HG03460 (cell line): Measurements from ENCODE around the gene CIB4.

Experiments
- ATAC-seq: cut with Tn5 transposase; IDR thresholded peaks from one replicate; pipeline ENCODE4 v1.9.1; 2021; ENCODE audit not compliant: unreplicated experiment

CIB4 gene

GRCh38 chr2:26640781-26641564 lies at the start of gene CIB4:
Gene CIB4, minus strand, starts transcription at chr2:26641366. Its CDS starts 52 bp downstream, at chr2:26641314.
- no peak for ATAC-seq

DNA sequence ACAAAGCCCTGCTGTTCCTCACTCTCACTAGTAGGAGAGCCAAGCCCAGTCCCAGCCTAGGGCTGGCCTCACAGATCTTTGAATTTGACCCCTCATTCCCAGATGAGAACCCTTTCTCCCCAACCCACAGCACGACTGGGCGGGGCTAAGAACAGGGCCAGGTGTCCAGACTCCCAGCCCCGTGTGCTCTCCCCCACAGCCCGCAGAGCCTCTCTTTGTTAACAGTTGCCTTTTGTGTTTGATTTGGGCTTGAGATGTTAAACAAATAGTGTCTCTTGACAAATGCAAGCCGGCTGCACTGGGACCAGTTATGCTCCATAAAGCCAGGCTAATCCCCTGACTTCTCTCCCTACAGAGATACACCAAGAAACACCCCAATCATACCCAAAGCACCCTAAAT lies 46.6 kb upstream of the CIB4 start:
- ATAC-seq = no peak

DNA sequence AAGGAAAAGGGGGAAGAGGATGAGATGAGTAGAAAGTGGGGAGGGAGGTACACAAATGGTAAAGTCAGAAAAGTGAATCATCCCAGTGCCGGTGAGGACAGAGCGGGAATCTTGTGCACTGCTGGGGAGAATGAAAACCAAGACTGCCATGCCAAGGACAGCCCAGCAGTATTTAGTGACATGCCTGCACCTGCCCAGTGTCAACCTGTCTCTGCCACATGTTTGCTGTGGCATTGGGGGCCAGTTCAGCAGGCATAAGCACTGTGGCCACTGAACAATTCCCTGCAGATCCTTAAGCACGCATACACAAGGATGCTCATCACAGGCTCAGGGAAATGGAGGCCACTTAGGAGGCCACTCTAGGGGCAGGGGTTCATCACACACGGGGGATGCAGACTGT lies 46.2 kb upstream of the CIB4 start:
- no peak for ATAC-seq

- no peak for ATAC-seq
Measured at GRCh38 chr2:26685989-26686839, 45.0 kb upstream of the CIB4 start.

DNA sequence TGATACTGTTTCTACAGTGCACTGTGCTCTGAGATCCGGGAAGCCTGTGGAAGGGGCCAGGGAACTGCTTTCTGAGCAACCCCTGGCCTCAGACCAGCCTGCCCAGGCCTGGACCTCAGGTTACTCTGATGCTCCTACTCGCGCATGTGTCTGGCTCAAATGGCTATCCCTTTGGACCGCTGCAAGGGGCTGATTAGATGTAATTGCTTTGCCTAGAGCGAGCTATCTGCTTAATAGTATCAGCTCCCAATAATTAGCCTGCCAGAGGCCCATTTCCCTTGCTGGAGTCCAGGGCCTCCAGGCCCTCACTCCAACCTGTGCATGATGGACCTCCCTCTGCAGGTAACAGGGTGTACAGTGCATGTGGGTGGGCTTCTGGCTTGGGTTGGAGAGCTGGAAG lies 44.2 kb upstream of the CIB4 start:
- ATAC-seq = no peak

DNA sequence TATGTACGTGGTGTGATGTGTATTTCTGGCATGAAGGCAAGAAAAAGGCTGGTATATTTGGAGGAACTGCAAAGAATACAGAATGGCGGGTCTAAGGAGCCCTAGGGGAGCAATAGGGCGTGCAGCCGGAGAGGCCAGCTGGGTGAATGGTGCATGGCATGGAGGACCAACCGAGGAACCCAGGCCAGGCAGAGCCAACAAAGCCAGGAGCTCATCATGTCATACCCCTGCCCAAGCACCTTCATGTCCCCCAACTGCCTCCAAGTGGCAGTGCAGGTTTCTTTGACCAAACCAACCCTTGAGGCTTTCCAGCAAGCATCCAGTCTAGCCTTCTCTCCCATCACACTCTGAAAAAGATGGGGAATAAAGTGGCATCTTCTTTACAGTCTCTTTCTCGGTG lies 42.4 kb upstream of the CIB4 start:
- ATAC-seq = no peak

GRCh38 chr2:26682155-26682554 lies 41.0 kb upstream of the CIB4 start:
- ATAC-seq = no peak

DNA sequence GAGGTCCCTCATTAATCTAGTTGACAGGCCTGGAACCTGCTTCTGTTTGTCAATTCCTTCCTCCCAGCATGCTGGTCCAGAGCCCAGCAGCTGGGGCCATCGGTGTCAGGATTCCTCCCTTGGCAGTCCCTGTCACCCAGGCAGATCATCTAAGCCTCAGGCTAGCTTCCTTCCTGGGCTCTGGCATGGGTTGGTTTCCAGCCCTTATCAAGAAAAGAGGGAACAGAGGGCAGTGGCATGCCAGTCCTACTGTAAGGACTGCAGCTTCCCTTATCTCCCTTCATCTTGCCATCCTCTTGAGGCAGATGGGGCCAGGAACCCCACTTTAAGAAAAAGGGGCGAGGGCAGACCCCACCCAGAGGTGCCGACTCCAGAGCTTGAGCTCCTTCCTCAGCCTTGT lies 40.5 kb upstream of the CIB4 start:
- no peak for ATAC-seq

- no peak for ATAC-seq
Measured at GRCh38 chr2:26679867-26680266, 38.7 kb upstream of the CIB4 start.

DNA sequence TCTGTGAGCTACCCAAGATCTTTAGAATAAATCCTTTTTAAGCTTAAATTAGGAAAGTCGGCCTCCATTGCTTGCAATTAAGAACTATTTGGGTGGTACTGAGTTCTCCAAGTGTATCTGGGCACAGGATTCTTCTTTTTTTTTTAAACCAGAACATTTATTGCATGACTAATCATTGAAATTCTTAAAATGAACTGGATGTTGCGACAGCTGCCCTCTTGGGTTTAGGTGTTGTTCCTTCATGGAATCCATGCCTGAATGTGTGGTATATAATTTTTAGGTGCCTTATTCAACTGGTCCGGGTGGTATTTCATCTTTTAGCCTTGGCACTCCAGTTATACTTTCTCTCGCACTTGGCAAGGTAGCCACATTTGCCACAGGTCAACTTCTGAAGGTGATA lies 36.9 kb upstream of the CIB4 start:
- no peak for ATAC-seq

- ATAC-seq = no peak
Measured at GRCh38 chr2:26675651-26676255, 34.6 kb upstream of the CIB4 start.

- ATAC-seq = no peak
Measured at GRCh38 chr2:26674771-26675170, 33.6 kb upstream of the CIB4 start.

- ATAC-seq = no peak
Measured at GRCh38 chr2:26674002-26674751, 33.0 kb upstream of the CIB4 start.

DNA sequence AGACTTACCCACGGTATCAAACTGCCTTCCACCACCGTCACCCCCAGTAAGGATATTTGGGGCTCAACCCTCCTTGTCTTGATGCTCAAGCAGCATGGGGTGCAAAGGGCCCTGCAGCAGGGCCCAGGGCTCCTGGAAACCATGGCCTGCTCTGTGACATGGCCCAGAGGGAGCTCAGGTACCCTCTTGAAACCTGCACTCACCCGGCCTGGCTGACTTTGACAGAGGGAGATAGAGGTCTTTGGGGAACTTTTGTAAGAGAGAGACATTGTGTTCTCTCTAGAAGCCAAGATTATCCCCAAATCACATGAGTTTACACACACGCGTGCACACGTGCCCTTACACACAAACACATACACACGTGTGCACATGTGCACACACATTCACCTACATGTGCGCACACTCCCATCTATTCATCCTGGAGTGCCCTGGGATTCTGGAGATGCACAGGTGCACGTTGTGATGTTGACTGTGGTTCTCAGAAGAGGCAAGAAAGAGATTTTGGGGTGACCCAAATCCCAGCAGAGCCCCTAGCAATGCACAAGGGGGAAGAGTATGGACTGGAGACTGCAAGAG lies 31.7 kb upstream of the CIB4 start:
- no peak for ATAC-seq

DNA sequence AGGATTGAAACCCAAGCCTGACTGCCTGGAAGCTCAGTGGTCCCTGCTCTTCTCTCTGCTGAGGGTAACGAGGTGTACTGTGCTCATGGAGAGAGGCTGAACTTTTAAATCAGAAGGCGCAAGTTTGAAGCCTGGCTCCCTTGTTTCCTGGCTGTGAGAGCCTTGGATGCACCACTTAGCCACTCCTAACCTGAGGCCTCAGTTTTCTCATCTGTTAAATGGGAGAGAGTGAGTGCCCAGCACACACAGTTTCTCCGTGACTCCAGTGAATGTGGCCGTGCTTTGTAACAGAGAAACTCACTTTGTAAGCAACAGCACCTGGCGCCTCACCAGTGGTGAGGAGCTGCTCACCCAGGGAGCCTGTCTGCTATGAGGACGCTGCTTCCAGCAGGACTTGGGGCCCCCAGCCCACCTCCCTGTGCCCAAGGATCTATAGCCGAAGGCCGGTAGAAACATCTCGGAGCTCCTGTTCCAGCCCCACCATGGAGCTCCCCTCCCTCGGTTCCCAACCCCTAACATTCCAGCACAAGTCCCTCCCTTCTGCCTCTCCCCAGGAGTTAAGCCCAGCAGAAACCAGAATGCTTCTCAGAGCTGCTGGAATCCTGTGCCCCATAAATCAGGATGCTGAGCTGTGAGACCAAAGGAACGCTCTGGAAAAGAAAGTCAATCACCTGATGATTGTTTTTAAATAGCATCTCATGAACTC lies 31.1 kb upstream of the CIB4 start:
- ATAC-seq = no peak

DNA sequence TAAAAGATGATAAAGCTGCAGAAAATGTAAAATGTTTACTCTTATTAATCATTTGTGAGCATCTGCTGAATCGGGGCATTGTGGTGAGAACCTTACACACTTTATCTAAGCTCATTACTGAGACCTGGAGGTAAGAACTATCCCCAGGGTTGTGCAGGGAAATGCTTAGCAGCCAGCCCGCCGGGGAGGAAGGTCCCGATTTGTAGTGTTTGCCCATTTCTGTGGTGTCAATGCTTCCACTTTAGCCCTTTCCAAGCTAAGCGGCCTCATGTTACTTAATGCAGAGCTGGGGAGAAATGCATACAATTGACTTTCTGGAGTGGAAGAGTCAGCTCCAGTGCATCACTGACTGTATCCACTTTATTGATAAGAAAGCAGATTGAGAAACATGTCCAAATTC lies 30.5 kb upstream of the CIB4 start:
- ATAC-seq = no peak

DNA sequence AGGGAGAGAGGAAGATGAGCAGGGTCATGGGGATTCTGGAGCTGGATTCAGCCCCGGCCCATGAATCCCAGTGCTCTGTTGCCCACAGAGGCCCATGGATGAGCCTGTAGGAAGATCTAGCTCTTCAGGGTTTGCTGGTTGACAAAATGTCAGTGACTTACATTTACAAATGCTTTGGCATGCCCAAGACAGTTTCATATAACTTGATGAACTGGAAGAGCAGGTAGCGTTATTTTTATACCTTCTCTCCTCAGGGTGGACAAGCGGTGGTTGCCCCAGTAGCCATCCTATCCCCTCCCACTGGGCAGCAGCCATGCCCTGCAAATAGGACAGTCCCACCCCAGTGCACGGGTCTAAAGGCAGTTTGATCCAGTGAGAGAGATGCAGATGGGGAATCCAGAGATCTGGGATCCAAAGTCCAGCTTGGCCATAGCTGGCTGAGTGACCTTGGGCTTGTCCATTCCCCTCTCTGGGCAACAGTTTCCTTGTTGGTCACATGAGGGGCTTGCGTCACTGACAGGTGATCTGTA lies 29.8 kb upstream of the CIB4 start:
- no peak for ATAC-seq

DNA sequence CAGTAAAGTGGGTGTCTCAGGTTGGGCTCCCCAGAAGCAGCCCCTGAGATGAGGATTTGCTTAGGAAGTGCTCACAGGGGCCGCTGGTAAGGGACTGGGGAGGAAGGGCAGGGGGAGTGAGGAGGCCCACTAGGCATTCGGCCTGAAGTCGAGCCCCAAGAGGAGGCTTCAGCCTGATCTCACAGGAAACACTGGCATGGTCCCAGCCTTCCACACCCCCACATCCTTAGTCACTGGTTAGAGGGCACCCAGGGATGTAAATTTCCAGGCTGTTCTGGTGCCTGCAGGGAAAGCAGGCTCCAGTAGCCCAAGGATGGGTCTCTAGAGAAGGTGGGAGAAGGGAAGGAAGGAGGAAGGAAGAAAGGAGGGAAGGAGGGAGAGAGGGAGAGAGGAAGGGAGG lies 29.0 kb upstream of the CIB4 start:
- no peak for ATAC-seq

- ATAC-seq = no peak
Measured at GRCh38 chr2:26668856-26669750, 27.9 kb upstream of the CIB4 start.
